GM08714 (cell line): Measurements from ENCODE around the gene NPAT.

Source experiments
- H3K4me3 ChIP-seq: fragments of 200-500 bp; sonication (Bioruptor generic); 2 replicates; pipeline ENCODE4 v1.5.1; 2014; ENCODE audit warnings: mild to moderate bottlenecking, low read length, inconsistent platforms
- ZNF274 ChIP-seq: IDR thresholded peaks from 2 replicates; pipeline ENCODE4 v1.6.1; 2012; ENCODE audit warnings: mild to moderate bottlenecking, low read depth, low read length

Gene NPAT

DNA sequence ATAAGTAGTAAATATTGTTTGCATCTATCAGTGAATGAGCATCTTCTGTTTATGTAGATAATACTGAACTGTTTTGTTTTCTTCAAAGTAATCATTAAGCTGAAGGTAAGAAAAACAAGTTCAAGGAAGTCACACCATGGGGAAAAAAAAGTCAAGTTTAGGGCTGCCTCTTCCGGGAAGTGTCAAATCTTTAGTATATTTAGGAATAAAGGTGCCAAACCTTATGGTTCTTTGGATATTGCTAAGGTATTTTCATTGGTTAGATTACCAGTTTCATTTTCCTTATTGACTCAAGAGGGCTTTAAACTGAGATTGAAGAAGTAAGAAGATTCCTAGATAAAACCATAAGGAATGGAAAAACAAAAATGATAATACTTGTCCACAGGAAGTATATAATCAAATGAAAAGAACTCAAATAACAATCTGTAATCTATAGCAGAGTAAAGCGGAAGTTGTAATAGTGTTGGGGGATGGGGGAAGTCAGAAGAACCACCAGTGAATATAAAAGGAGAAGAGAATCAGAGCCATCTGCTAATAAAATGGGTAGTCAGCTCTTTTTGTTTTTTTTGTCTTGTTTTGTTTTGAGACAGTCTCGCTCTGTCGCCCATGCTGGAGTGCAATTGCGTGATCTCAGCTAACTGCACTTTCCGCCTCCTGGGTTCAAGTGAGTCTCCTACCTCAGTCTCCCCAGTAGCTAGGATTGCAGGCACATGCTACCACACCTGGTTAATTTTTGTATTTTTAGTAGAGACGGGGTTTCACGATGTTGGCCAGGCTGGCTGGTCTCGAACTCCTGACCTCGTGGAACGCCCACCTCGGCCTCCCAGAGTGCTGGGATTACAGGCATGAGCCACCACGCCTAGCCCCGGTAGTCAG lies 2.7 kb upstream of the NPAT start:
- peak overlapping the region; percentile 99 for H3K4me3 ChIP-seq
- no peak for TF ChIP-seq ZNF274

DNA sequence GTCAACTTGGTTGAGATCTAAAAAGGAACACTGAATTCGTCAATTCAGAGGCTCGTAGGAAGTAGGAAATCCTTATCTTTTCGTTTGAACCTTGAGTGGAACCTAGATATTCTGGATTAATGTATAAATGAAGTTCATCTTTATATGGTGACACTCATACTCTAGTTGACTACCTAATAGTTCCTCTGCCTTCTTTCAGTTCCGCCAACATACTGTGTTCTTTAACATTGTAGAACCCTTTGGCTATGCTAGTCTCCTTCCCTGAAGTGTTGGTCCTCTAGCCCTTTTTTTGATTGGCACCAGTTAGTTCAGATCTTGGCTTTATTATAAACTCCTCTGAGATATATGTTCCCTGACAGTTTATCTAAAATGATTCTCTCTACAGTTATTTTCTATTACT lies 1.9 kb upstream of the NPAT start:
- H3K4me3 ChIP-seq: peak overlapping the region; percentile 99

DNA sequence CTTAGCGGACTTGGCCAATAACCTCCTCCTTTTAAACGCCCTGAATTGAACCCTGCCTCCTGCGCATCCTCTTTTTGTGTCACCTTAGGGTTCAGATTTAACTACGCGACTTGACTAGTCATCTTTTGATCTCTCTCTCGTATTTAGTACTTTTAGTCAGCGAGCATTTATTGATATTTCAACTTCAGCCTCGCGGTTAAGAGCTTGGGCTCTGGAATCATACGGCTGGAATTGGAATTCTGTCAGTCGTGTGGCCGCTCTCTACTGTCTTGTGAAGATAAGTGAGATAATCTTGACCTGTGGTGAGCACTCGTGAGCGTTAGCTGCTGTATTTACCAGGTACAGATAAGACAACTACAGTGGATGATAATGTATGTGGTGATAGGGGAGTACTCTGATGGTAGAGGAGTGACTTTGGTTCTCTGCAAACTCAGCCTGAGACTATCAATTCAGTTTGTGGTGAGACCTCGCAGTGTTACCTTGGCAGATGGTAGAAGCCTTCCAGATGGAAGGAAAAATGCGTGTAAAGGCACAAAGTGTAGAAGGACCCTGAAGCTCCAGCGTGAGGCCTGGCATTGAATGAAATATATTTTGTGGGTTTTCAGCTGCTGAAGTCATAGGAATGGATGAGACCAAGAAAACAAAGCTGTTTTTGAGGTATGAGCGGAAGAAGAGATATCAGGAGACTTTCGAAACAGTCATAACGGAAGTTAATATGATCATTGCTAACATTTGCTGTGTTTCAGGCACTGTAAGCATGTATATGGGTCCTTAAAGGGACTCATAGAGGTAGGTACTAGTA lies 1.1 kb upstream of the NPAT start:
- TF ChIP-seq ZNF274: no peak

More for the DNA sequence above, 1.9 kb upstream of the NPAT start:
- TF ChIP-seq ZNF274: no peak

DNA sequence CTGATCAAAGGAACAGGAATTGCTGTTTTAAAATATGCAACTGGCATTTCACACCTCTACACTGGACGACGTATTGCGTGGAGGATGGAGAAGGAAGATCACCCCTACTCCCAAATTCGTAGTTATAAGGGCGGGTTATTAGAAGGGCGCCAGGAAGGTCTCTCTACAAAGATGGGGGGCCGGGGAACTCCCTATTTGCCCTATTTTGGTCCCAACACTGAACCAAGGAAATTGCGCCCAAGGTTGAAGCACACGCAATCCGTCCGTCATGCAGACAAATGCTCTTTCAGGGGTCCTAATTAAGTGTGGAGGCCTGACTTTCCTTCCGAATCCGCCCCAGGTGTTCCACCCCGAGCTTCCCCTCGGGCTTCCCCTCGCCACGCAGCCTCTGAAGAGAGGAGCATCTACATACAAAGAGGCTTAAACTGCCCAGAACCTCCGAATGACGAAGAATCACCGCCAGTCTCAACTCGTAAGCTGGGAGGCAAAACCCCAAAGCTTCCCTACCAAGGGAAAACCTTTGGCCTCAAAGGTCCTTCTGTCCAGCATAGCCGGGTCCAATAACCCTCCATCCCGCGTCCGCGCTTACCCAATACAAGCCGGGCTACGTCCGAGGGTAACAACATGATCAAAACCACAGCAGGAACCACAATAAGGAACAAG lies 396 bp downstream of the NPAT start:
- peak overlapping the region; percentile 93 for H3K4me3 ChIP-seq
- no peak for TF ChIP-seq ZNF274

More for the DNA sequence above, 1.1 kb upstream of the NPAT start:
- peak overlapping the region; percentile 99 for H3K4me3 ChIP-seq

DNA sequence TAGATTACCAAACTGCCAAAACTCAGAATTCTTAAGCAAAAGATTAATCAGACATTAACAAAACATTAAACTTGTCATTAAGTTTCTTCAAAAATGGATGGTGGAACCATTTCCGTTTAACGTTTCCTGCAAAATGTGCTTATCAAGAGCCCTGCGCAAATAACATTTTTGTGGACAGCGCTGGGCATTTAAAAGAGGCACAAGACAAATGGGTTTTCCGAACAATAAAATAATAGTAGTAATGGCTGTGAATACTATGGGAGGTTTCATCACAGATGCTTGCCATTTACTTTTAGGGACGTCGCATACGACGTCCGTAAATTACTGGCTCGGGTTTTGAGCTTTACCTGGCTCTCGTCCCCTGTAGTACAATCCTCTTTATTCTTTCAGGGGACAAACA lies 1.1 kb downstream of the NPAT start:
- no peak for TF ChIP-seq ZNF274
- H3K4me3 ChIP-seq: peak overlapping the region; percentile 93

DNA sequence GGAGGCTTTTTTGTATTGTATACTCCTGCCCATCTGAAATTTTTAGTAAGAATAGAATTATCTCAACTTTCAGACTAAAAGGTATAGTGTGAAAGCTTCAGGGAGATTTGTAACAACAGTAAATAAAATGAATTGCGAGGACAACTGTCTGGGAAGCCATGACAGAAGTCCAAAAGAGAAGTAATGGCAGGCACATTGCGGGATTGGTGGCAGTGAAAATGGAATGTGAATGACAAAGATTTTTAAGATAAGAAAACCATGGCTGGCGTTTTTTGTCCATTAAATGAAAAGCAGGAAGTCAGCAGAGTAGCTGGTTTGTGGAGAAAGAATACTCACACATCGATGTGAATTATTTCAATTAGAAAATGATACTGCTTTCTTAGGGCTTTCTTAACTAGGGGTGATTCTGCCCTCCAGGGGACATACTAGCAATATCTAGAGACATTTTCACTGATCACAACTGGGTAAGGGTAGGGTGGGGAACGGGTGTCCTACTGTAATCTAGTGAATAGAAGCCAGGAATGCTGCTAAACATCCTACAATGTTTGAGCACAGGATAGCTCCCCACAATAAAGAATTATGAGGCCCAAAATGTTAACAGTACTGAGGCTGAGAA lies 1.6 kb downstream of the NPAT start:
- TF ChIP-seq ZNF274: no peak
- H3K4me3 ChIP-seq: peak overlapping the region; percentile 93

DNA sequence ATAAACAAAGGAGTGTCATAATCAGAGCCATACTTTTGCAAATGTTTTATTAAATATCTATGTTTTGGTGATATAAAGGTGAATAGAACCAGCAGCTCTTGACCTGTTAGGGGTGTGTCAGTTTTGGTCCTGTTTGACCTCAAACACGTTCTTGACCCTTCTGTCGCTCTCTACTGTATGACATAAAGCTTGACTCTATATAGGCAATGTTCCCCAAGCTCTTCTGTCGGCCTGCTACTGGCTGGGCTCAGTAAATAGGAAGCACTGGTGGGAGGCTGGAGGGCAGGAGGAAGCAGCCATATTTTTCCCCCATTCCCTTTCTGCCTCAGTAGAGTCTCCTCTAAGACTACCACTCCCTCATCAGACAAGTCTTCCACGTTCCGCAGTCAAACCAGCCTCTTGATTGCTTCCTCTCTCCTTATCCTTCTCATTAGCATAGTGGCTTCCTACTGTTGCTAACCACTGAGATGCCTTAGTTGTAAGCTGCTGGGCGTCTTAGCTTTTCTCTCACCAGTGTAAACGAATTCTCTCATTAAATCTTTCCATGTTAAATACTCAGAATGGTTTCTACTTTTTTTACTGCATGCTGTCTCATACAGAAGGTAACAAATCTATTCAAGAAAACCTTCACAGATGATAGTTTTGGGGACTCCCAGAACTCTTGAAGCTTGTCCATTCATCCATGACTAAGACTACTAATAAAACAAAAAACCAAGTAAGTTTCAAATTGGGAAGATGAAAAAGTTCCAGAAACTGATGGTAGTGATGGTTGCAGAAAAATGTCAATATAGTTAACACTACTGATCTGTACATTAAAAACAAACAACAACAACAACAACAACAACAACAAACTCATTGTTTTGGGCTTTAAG lies 3.3 kb downstream of the NPAT start:
- no peak overlapping the region; the same call in 1 of the 2 replicates for H3K4me3 ChIP-seq
- TF ChIP-seq ZNF274: no peak

DNA sequence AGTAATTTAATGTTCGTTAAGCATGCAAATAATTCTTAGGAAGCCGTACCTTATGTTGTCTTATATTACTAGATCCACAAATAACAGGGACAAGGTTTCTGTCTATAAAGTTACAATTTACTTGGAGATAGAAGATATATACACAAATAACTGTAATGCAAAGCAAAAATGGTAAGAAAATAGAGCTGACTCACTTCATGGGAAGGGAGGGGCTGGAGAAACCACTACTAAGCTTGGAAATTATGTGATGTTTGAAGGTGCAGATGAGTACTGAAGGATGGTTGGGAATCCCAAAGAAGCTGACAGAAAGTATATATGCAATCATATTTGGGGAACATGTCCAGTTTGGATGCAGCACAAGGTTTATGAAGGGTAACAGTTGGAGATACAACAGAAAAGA lies 4.0 kb downstream of the NPAT start:
- TF ChIP-seq ZNF274: no peak
- no peak overlapping the region for H3K4me3 ChIP-seq

DNA sequence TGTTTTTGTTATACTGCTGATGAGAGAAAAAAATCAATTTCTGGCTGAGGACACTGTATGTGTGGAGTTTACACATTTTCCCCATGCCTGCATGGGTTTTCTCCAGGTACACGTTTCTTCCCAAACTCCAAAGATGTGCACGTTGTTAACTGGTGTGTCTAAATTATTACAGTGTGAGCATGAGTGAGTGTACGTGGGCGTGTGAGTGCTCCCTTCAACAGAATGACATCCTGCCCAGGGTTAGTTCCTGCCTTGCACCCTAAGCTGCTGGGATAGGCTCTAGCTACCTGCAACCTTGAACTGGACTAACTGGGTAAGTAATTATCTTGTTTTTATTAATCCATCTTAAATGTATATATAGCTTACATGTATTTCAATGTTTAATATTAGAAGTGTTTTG lies 5.5 kb downstream of the NPAT start:
- no peak overlapping the region for H3K4me3 ChIP-seq
- no peak for TF ChIP-seq ZNF274

DNA sequence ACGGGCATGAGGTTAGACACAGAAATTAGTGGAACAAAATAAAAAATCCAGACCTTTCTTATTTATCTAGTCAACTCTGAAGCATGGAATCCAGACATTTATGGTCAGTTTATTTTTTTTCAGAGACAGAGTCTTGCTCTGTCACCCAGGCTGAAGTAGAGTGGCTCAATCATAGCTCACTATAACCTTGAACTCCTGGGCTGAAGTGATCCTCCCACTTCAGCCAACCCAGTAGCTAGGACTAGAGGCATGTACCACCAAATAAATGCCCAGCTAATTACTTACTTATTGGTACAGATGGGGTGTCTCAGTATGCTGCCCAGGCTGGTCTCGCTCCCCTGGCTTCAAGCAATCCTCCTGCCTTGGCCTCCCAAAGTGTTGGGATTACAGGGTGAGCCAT lies 8.7 kb downstream of the NPAT start:
- no peak for TF ChIP-seq ZNF274
- no peak overlapping the region for H3K4me3 ChIP-seq

DNA sequence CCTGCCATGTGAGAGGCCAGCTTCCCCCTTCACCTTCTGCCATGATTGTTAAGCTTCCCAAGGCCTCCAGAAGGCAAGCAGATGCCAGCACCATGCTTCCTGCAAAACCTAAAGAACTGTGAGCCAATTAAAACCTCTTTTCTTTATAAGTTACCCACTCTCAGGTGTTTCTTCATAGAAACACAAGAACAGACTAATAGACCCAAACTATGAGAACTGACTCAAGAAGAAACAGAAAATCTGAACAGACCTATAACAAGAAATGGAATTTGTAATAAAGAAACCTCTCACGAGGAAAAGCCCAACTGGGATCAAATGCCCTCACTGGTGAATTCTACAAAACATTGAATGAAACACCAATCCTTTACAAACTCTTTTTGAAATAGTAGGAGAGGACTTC lies 12.0 kb downstream of the NPAT start:
- H3K4me3 ChIP-seq: no peak overlapping the region
- TF ChIP-seq ZNF274: no peak

DNA sequence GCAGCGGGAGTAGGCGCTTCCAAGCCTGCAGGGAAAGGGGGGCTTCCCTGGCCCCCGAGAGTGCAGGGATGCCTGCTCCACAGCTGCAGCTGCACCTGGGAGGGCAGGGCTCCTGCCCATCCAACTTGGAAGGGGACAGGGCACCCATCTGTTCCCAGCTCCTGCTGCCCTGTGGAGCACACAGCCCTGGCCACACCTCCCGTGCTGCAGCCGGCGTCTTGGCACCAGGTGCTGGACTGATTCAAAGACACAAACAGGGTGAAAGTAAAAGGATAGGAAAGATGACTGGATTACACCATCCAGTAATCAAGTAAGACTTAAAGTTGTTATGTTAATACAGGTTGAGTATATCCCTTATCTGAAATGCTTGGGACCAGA lies 14.8 kb downstream of the NPAT start:
- H3K4me3 ChIP-seq: no peak overlapping the region

More for the DNA sequence above, 14.8 kb downstream of the NPAT start:
- TF ChIP-seq ZNF274: no peak
